ENCODE data around the gene MYO1F. TPM values are rescaled to one million over a fixed set of nuclear protein-coding genes. Genes with fewer than 3 reads are reported as not detected.
A peak's percentile ranks its signal among the peaks of the same experiment; 100 is the strongest.

The MYO1F gene
- total RNA-seq, 2 donors from 2014 or later: 2.0 to 8.0 TPM

- Histone ChIP-seq H3K27me3 (no peaks in the 10 kb centered on the region), H3K9me3 (no peaks in the 10 kb centered on the region), H3K36me3 (replicated peaks in 1 of 2; ENCODE audit: insufficient read depth in 1 of 2, low read depth in 2 of 2) (no peaks in the 10 kb centered on the region), H3K4me3 (no peak overlapping the region), H3K27ac (no peak overlapping the region), H3K4me1 (peaks cover 4% of the 10 kb centered on the region)
- DNase-seq: no peak
- WGBS, 2 donors: 55 to 64% methylated on average over 6 of the region's 6 CpGs
- intact Hi-C loops (cut with DNase I): no loop called here
- TF ChIP-seq CTCF (IDR thresholded peaks at IDR 0.05): no peak
- no peak for TF ChIP-seq POLR2A (IDR thresholded peaks at IDR 0.05)
- ATAC-seq: no peak
Measured at GRCh38 chr19:8616861-8617260, 39.6 kb upstream of the MYO1F start.

GRCh38 chr19:8615813-8616596, 38.8 kb upstream of the MYO1F start:
- WGBS, 2 donors: 25 to 31% methylated on average over 17 to 23 of the region's 23 CpGs
- ATAC-seq (peak; percentile 45), DNase-seq (peak; percentile 29 to 60 (median 55))
- Histone ChIP-seq H3K4me1 (peaks cover 6% of the 10 kb centered on the region), H3K4me3 (no peak overlapping the region), H3K27me3 (no peaks in the 10 kb centered on the region), H3K9me3 (no peaks in the 10 kb centered on the region), H3K36me3 (replicated peaks in 1 of 2; ENCODE audit: insufficient read depth in 1 of 2, low read depth in 2 of 2) (no peaks in the 10 kb centered on the region), H3K27ac (no peak overlapping the region)
- TF ChIP-seq CTCF (IDR thresholded peaks at IDR 0.05): peak; percentile 33 to 89 (median 71)
- TF ChIP-seq POLR2A (IDR thresholded peaks at IDR 0.05): no peak
- intact Hi-C loops (cut with DNase I): no loop called here

- Histone ChIP-seq H3K36me3 (replicated peaks in 1 of 2; ENCODE audit: insufficient read depth in 1 of 2, low read depth in 2 of 2) (no peaks in the 10 kb centered on the region), H3K27ac (no peak overlapping the region), H3K4me1 (peaks cover 6% of the 10 kb centered on the region), H3K9me3 (no peaks in the 10 kb centered on the region), H3K4me3 (no peak overlapping the region), H3K27me3 (no peaks in the 10 kb centered on the region)
- 29 to 46% methylated on average over 6 of the region's 6 CpGs for WGBS, 2 donors
- DNase-seq (no peak), ATAC-seq (no peak)
- no peak for TF ChIP-seq CTCF (IDR thresholded peaks at IDR 0.05)
- no peak for TF ChIP-seq POLR2A (IDR thresholded peaks at IDR 0.05)
- intact Hi-C loops (cut with DNase I): no loop called here
Measured at GRCh38 chr19:8615024-8615423, 37.8 kb upstream of the MYO1F start.

GRCh38 chr19:8614455-8614854, 37.2 kb upstream of the MYO1F start:
- H3K27me3 ChIP-seq: no peaks in the 10 kb centered on the region
- no peak for TF ChIP-seq CTCF (IDR thresholded peaks at IDR 0.05)
- no peak for TF ChIP-seq POLR2A (IDR thresholded peaks at IDR 0.05)
- H3K36me3 ChIP-seq (replicated peaks in 1 of 2; ENCODE audit: insufficient read depth in 1 of 2, low read depth in 2 of 2): no peaks in the 10 kb centered on the region
- DNase-seq (no peak), ATAC-seq (no peak)
- intact Hi-C loops (cut with DNase I): no loop called here
- H3K27ac ChIP-seq: no peak overlapping the region
- peaks cover 6% of the 10 kb centered on the region for H3K4me1 ChIP-seq
- H3K4me3 ChIP-seq: no peak overlapping the region
- no peaks in the 10 kb centered on the region for H3K9me3 ChIP-seq
- 46 to 58% methylated on average over 2 of the region's 2 CpGs for WGBS, 2 donors

GRCh38 chr19:8612807-8613171, 35.5 kb upstream of the MYO1F start:
- Histone ChIP-seq H3K4me3 (no peak overlapping the region), H3K27ac (peak overlapping the region in 1 of 4 donors; percentile 18)
- intact Hi-C loops (cut with DNase I): no loop called here

More at GRCh38 chr19:8612807-8613171, 35.5 kb upstream of the MYO1F start:
- H3K36me3 ChIP-seq (replicated peaks in 1 of 2; ENCODE audit: insufficient read depth in 1 of 2, low read depth in 2 of 2): no peaks in the 10 kb centered on the region
- no peaks in the 10 kb centered on the region for H3K9me3 ChIP-seq
- WGBS, 2 donors: 41 to 48% methylated on average over 5 of the region's 5 CpGs
- DNase-seq (no peak), ATAC-seq (no peak)
- TF ChIP-seq CTCF (IDR thresholded peaks at IDR 0.05): no peak
- no peak for TF ChIP-seq POLR2A (IDR thresholded peaks at IDR 0.05)
- no peaks in the 10 kb centered on the region for H3K27me3 ChIP-seq
- H3K4me1 ChIP-seq: peaks cover 16% of the 10 kb centered on the region
